VCaP (cell line): Measurements from ENCODE around the gene KHNYN.
"Not testable (repeated sequence)": the region's sequence is repeated elsewhere in the genome, so short reads cannot be mapped to it uniquely, and the experiment has no call there.

Experiments
- H3K27ac ChIP-seq: fragments of 450-650 bp; 2 replicates; pipeline ENCODE4 v1.5.1; 2017
- CTCF ChIP-seq: fragments of 450-650 bp; conservative IDR thresholded peaks from 2 replicates; pipeline ENCODE4 v1.5.1; 2017; ENCODE audit warnings: mild to moderate bottlenecking, moderate library complexity

The KHNYN gene

GRCh38 chr14:24481622-24482324 is 52.0 kb downstream of the KHNYN start:
- TF ChIP-seq CTCF = peak; percentile 83
- H3K27ac ChIP-seq = no peak overlapping the region

GRCh38 chr14:24482699-24483303 is 53.0 kb downstream of the KHNYN start:
- H3K27ac ChIP-seq = not testable (repeated sequence)

- no peak overlapping the region for H3K27ac ChIP-seq
- no peak for TF ChIP-seq CTCF
Observed at GRCh38 chr14:24483604-24484252, 54.0 kb downstream of the KHNYN start.
